ENCODE results near the gene CNTNAP2.

Gene CNTNAP2

GRCh38 chr7:147859033-147859432, 1742.4 kb downstream of the CNTNAP2 start:
- no peak for DNase-seq (ENCODE audit: low read depth)

- no peak for DNase-seq (ENCODE audit: low read depth)
Observed at GRCh38 chr7:147859486-147859885, 1742.9 kb downstream of the CNTNAP2 start.

GRCh38 chr7:147861058-147861716, 1744.6 kb downstream of the CNTNAP2 start:
- no peak for DNase-seq (ENCODE audit: low read depth)

DNA sequence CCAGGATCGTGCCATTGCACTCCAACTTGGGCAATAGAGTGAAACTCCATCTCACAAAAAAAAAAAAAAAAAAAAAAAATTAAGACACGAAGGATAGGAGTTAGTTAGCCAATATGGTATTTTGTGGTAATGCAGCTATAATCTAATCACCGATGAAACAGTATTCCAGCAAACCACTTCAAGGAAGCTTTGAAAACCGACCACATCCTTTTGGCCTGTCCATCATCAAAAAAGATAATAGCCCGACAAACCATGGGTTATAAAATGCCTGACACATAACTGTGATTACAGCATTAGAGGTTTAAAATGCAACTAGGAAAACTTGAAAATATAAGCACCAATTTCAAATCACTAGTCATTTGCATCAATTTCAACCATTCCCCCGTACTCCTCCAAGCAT, 1745.3 kb downstream of the CNTNAP2 start:
- no peak for DNase-seq (ENCODE audit: low read depth)

DNA sequence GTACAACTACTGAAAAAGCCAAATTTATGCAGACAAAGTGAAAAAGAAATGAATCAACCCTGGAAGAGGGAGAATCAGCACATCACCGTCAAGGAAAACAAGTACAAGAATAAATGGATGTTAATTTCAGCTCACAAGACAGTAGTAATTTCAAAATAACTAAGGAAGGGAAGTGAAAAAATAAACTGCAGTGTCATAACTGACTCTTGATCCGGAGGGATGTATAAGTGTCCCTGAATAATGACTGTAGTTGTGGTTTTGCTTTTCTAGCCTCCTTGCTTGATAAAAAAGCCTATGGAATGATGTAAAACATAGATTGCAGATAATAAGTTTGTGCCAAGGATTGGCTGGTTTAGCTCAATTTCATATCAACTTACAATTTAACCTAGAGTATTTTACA, 1752.9 kb downstream of the CNTNAP2 start:
- no peak for DNase-seq (ENCODE audit: low read depth)

DNA sequence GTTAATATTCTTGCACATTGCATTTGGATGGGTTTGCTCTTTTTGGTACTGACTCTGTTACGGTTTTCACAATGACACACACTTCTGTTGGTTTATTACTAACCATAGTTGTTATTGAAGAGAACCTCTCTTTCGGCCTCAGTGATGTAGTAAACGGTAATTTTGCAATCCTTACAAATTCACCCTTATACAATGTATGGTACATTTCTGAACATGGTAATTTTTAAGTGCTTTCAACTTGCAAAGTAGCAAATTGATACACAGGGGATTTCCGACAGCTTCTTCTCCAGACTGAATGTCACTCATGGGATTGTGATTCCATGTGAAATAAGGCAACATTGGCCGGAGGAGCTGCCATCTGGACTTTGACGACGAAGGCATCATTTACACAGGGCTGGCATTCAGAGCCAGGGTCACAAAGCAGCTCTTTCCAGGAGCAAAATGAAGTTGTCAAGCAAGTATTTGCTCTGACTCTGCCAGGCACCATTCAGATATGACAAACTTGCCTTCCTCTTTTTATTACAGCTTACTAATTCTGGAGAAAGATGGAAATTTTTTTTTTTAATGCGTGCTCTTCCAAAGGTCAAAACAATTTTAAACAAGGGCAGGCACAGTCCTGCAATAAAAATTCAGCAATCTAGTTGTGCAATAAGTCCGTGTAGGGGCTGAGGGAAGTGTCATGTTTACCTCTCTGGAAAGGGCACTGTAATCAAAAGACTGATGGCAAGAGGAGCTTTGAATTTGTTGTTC, 1762.5 kb downstream of the CNTNAP2 start:
- DNase-seq (ENCODE audit: low read depth): no peak

DNA sequence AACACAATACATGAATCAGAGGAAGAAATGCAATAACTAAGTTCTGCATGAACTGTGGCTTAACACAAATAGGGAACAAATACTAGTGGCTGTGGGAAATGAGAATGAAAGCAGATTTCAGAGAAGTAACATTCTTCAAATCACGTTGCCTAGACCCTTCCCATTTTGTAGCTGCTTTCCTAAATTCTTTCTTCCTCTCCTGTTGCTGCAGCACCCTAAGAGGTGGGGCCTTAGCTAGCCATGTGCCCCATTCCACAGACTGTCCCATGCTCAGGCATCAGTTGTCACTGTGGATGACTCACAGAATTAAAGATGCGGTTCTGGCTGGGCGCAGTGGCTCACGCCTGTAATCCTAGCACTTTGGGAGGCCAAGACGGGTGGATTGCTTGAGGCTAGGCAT, 1769.3 kb downstream of the CNTNAP2 start:
- DNase-seq (ENCODE audit: low read depth): no peak

- DNase-seq (ENCODE audit: low read depth): no peak
Observed at GRCh38 chr7:147894271-147894670, 1777.7 kb downstream of the CNTNAP2 start.

GRCh38 chr7:147896121-147896520, 1779.5 kb downstream of the CNTNAP2 start:
- DNase-seq (ENCODE audit: low read depth): no peak

DNA sequence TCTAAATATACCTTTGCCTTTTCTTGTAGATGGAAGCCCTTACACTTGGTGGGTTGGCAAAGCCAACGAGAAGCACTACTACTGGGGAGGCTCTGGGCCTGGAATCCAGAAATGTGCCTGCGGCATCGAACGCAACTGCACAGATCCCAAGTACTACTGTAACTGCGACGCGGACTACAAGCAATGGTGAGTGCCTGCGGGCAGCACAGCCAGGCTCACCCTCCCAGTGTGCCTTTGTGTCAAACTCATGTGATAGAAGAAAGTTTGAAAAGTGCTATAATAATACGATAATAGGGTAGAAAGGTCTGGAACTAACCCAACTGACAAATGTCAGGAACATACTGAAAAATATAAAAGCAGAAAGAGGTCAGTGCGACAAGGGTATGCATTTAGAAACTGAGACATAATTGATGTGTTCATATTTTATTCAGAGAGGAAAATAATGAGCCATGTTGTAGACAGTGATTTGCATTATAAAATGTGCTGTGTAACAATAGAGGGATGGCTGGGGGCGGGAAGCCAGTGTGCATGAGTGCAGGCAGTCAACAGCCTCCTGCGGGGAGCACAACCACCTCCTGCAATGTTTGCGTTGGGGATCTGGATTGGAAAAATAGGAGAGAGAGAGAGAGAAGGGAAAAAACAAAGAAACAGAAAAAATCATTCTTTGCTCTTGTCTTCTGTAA, 1787.1 kb downstream of the CNTNAP2 start:
- DNase-seq (ENCODE audit: low read depth): no peak

- no peak for DNase-seq (ENCODE audit: low read depth)
Observed at GRCh38 chr7:147904219-147904576, 1787.6 kb downstream of the CNTNAP2 start.

DNA sequence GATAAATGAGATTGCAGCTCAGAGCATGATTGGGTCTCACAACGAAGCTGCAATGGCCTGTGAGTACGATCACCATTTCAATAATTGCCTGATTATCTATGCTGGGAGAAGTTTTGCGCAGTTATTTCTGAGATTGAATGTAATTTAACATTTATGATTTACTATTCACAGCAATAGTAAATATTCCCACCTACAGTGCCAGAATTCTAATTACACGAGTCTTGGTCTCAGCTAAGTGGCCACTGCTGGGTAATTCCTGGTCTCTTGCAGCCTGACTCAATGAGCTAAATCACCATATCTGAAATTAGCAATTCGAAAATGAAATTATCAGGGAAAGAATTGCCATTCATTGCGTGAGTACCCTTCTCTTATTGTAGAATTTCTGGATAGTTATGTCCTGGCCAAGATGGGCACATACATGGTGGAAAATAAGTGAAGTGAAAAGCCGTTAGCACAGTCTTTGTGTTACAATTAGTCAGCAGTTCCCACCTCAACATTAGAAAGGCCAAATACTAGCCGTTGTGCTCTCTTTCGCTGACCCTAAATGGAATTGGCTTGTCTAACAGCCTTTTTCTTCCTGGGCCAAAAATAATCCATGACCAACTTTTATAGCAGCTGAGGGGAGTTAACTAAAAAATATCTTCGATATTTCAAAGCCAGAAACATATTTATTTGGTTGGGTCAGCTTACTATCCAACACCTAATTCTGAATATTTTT, 1793.0 kb downstream of the CNTNAP2 start:
- DNase-seq (ENCODE audit: low read depth): no peak

DNA sequence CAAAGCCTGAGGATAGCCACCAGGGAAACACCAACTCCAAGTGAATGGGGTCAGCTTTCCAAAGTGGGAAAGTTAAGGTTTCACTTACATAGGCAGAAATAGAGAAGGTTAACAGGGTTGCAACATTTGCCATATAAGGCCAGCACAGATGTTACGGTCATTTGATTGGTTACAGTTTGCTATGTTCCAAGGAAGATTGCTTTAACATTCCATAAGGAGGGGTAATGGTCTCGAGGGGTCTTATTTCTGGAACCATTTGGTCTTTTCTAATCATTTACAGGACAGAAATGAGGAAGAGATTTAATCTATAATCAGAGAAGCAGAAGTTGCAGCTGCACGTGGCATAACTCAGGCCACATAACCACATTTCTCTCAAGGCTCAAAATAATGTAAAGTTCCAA, 1794.6 kb downstream of the CNTNAP2 start:
- no peak for DNase-seq (ENCODE audit: low read depth)

DNA sequence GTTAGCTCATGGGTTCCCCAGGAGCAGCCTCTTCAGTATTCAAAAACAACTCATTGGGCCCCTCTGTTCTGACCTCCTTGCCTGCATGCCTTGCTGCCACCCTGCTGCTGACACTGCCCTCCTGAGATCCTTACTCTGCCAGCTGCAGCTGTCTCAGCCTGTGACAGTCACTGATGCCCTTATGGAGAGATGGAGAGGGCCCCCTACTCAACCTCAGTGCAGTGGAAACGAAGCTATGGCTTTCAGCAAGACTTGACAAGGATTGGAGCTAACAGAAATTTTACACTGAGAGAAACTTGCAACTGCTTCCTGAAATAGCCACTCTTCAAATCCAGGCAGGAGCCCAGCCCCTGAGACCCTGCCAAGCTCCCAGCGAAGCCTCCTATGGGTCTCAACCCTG, 1795.7 kb downstream of the CNTNAP2 start:
- DNase-seq (ENCODE audit: low read depth): no peak

DNA sequence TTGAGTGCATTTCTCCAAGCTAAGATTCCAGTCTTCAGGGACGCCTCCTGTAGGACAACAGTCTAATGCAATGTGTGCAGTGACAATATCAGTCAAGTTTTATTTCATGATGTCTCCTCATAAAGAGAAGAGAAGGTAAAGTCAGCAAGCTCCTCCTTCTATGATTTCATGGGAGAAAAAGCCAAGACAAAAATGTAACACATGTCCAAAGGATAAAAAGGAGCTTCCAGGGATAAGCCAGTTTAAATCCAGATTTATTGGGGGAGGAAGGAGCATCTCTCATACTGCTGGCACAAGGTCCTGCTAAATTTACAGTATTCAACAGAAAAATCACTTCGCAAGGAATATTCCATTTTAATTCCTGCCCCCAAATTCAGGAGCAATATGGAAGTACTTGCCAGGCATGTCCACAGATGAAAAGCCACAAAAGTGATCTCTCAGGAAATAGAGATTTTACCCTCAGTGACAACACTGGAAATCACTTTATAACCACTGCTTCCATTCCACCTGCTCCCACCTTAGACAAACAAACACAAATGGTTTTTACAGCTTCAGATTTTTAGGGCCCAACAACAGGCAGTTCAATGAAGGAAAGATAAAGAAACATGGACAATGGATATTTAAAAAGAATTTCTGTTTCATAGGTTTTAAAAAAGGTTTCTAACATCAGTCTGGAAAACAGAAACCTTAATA, 1796.5 kb downstream of the CNTNAP2 start:
- no peak for DNase-seq (ENCODE audit: low read depth)

GRCh38 chr7:147915781-147916180, 1799.2 kb downstream of the CNTNAP2 start:
- DNase-seq (ENCODE audit: low read depth): no peak

DNA sequence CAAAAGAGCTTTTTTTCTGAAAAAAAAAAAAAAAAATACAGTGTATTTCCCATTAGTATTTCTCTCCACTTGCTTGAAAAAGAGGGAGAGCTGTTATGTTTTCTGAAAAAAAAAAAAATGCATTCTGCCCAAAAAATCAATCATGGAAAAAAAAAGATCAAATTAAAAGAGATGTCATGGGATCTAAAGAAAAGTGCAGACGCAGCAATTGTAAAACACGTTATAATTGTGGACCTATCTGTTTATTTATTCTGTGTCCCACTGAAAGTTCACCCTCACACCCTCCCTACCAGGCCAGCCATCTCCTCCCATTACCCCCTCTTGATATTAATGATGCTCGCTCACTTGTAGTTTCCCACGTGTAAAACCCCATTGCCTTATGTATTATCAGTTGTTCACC, 1800.0 kb downstream of the CNTNAP2 start:
- no peak for DNase-seq (ENCODE audit: low read depth)

GRCh38 chr7:147923841-147924240, 1807.2 kb downstream of the CNTNAP2 start:
- DNase-seq (ENCODE audit: low read depth): no peak

GRCh38 chr7:147937428-147937827, 1820.8 kb downstream of the CNTNAP2 start:
- no peak for DNase-seq (ENCODE audit: low read depth)

- DNase-seq (ENCODE audit: low read depth): no peak
Observed at GRCh38 chr7:147941381-147941780, 1824.8 kb downstream of the CNTNAP2 start.

DNA sequence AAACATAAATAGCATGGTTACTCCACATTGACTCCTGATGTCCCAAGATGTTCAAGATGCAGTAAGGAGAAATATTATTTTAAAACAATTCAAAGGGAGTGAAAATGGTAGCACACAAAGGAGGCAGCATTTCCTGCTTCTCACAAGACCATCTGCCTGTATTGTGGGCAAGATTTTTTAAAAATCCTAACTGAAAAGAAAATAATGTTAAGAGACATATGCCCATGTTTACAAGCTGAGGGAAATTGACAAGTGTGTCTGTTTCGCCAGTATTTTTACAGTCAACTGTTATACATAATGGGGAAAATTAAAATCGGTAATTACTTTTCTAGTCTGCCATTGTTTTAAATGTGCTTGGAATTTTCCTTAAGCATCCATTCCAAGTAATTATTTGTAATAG, 1827.7 kb downstream of the CNTNAP2 start:
- DNase-seq (ENCODE audit: low read depth): no peak

- DNase-seq (ENCODE audit: low read depth): no peak
Observed at GRCh38 chr7:147952918-147953317, 1836.3 kb downstream of the CNTNAP2 start.

Measured in activated T-helper 9 cell treated with anti-CD3 and anti-CD28 coated beads, Interleukin-2, amount 50 U/mL, for 16 hours (primary cell).